Left ventricle myocardium inferior (tissue), 1 donor: Measurements from ENCODE around the gene ETF1. TPM values are rescaled to one million over a fixed set of nuclear protein-coding genes. Genes with fewer than 3 reads are reported as not detected.

Experiments used
- DNase-seq: peaks from one replicate; pipeline ENCODE4 v3.0.0-alpha.2; 2020
- H3K27ac ChIP-seq: fragments of 200-600 bp; replicated peaks from 2 replicates; pipeline ENCODE4 v1.8.0; 2021
- H3K27me3 ChIP-seq: fragments of 200-600 bp; 2 replicates; pipeline ENCODE4 v1.8.0; 2021; ENCODE audit warnings: low read depth
- H3K36me3 ChIP-seq: fragments of 200-600 bp; 2 replicates; pipeline ENCODE4 v1.8.0; 2021
- H3K4me1 ChIP-seq: fragments of 200-600 bp; 2 replicates; pipeline ENCODE4 v1.8.0; 2021
- H3K4me3 ChIP-seq: fragments of 200-600 bp; 2 replicates; pipeline ENCODE4 v1.8.0; 2021; ENCODE audit warnings: mild to moderate bottlenecking, moderate library complexity
- H3K9me3 ChIP-seq: fragments of 200-600 bp; replicated peaks from 2 replicates; pipeline ENCODE4 v1.8.0; 2021
- intact Hi-C: fragments of 100-400 bp; cut with micrococcal nuclease; formaldehyde crosslinking; loops from one replicate; pipeline ENCODE4 v1.11.0; 2022
- total RNA-seq: library from RNA; stranded (reverse); fragmentation: NEBNext Ultra II Directional; extraction: Animal tissue kit (Norgen Biotek cat#: 25700); gene quantifications from one replicate; pipeline ENCODE4 v1.2.1, GENCODE V29; 2021
- TF ChIP-seq, protein P1 (sequence below): fragments of 200-600 bp; IDR thresholded peaks from 2 replicates; pipeline ENCODE4 v1.8.0; 2021; ENCODE audit warnings: antibody characterized with exemption, mild to moderate bottlenecking, borderline replicate concordance
- donor health status: DM: no; HTN: yes; CAD: no; lungs with severe emphysema.

The ETF1 gene
- total RNA-seq, 1 donor from 2014 or later = 80.8 TPM

DNA sequence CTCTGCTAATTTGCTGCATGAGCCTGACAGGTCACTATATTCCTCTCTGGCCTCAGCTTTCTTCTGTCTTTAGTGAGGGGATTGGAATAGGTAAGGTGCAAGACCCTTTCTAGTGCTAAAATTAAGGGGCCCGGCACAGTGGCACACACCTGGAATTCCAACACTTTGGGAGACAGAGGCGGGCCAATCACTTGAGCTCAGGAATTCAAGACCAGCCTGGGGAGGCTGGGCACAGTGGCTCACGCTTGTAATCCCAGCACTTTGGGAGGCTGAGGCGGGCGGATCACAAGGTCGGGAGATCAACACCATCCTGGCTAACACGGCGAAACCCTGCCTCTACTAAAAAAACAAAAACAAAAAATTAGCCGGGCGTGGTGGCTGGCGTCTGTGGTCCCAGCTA lies 40.5 kb downstream of the ETF1 start:
- Histone ChIP-seq H3K27me3 (no peaks in the 10 kb centered on the region), H3K27ac (no peak overlapping the region), H3K36me3 (peaks cover 11% of the 10 kb centered on the region), H3K4me3 (no peak overlapping the region), H3K9me3 (no peaks in the 10 kb centered on the region), H3K4me1 (peaks cover 37% of the 10 kb centered on the region)
- no peak for DNase-seq
- TF ChIP-seq, protein P1, sequence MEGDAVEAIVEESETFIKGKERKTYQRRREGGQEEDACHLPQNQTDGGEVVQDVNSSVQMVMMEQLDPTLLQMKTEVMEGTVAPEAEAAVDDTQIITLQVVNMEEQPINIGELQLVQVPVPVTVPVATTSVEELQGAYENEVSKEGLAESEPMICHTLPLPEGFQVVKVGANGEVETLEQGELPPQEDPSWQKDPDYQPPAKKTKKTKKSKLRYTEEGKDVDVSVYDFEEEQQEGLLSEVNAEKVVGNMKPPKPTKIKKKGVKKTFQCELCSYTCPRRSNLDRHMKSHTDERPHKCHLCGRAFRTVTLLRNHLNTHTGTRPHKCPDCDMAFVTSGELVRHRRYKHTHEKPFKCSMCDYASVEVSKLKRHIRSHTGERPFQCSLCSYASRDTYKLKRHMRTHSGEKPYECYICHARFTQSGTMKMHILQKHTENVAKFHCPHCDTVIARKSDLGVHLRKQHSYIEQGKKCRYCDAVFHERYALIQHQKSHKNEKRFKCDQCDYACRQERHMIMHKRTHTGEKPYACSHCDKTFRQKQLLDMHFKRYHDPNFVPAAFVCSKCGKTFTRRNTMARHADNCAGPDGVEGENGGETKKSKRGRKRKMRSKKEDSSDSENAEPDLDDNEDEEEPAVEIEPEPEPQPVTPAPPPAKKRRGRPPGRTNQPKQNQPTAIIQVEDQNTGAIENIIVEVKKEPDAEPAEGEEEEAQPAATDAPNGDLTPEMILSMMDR = no peak
- intact Hi-C loops = loop anchor here (5.0 kb wide), 1 partner anchor 45 kb away; no protein-coding TSS in a partner anchor

DNA sequence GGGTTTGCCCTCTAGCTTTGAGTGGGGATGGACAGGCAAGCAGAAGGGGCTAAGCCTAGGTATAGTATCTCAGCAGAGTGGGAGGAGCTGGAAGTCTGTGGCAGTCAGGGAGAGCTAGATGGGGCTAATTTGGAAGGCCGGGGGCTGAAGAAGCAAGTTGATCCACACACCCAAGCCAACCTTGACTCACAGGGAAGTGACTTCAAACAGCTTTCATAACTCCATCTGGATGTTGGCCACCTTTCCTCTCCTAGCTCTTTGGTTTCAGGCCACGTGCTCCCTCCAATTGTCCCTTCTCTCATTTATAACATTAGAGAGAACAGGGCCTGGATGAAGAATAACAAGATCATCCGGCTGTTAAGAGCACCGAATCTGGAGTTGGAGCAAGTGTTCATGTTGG lies 40.9 kb downstream of the ETF1 start:
- no peak overlapping the region for H3K27ac ChIP-seq
- H3K36me3 ChIP-seq = peaks cover 7% of the 10 kb centered on the region
- no peaks in the 10 kb centered on the region for H3K27me3 ChIP-seq
- TF ChIP-seq, protein P1 = no peak
- H3K4me1 ChIP-seq = peaks cover 37% of the 10 kb centered on the region
- H3K9me3 ChIP-seq = no peaks in the 10 kb centered on the region
- intact Hi-C loops = loop anchor here (5.0 kb wide), 1 partner anchor 45 kb away; no protein-coding TSS in a partner anchor
- no peak for DNase-seq
- no peak overlapping the region for H3K4me3 ChIP-seq

- H3K36me3 ChIP-seq = no peaks in the 10 kb centered on the region
- no peak overlapping the region for H3K27ac ChIP-seq
- intact Hi-C loops = no loop called here
- H3K4me1 ChIP-seq = peaks cover 7% of the 10 kb centered on the region
- no peaks in the 10 kb centered on the region for H3K27me3 ChIP-seq
- no peak for DNase-seq
- H3K9me3 ChIP-seq = no peaks in the 10 kb centered on the region
- no peak overlapping the region for H3K4me3 ChIP-seq
- TF ChIP-seq, protein P1 = no peak
Observed at GRCh38 chr5:138498376-138498775, 44.7 kb downstream of the ETF1 start.

GRCh38 chr5:138495351-138495750 lies 47.7 kb downstream of the ETF1 start:
- Histone ChIP-seq H3K9me3 (no peaks in the 10 kb centered on the region), H3K27ac (no peak overlapping the region), H3K4me1 (peaks cover 24% of the 10 kb centered on the region), H3K4me3 (no peak overlapping the region), H3K36me3 (no peaks in the 10 kb centered on the region), H3K27me3 (peaks cover 10% of the 10 kb centered on the region)
- no peak for DNase-seq
- intact Hi-C loops = no loop called here
- TF ChIP-seq, protein P1 = no peak

DNA sequence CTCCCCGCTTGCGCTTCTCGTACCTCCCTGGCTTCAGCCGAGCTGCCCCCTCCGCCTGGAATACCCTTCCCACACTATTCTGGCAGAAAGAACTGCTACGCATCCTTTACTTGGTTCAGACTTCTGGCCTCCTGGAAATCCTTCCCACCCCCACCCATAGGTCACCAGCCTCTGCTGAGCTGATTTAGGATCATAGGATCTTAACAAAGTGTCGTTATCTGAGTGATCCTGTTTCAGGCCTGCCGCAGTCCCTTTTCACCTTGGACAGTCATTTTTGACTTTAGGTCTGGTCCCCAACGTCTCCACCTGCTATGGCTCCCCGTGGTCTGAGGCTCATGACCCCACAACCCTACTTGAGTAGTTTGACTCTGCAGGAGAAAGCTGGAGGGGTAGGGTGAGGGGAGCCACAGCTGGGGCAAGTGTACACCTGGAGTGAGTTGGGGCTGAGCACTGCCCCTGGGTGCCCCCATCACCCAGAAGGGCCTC lies 50.4 kb downstream of the ETF1 start:
- Histone ChIP-seq H3K27me3 (peaks cover 20% of the 10 kb centered on the region), H3K36me3 (no peaks in the 10 kb centered on the region), H3K27ac (peak overlapping the region; percentile 31), H3K4me1 (peaks cover 34% of the 10 kb centered on the region), H3K9me3 (no peaks in the 10 kb centered on the region), H3K4me3 (peak overlapping the region; percentile 71)
- no peak for DNase-seq
- intact Hi-C loops = no loop called here
- TF ChIP-seq, protein P1 = no peak
